ENCODE measurements around the gene PTPRE. TPM values are rescaled to one million over a fixed set of nuclear protein-coding genes. Genes with fewer than 3 reads are reported as not detected.
"Not testable (repeated sequence)": the region's sequence is repeated elsewhere in the genome, so short reads cannot be mapped to it uniquely, and the experiment has no call there.

The PTPRE gene
- polyA plus RNA-seq, 1 of the 3 experiments (the other 2 are of a cell fraction): 11.8 TPM

DNA sequence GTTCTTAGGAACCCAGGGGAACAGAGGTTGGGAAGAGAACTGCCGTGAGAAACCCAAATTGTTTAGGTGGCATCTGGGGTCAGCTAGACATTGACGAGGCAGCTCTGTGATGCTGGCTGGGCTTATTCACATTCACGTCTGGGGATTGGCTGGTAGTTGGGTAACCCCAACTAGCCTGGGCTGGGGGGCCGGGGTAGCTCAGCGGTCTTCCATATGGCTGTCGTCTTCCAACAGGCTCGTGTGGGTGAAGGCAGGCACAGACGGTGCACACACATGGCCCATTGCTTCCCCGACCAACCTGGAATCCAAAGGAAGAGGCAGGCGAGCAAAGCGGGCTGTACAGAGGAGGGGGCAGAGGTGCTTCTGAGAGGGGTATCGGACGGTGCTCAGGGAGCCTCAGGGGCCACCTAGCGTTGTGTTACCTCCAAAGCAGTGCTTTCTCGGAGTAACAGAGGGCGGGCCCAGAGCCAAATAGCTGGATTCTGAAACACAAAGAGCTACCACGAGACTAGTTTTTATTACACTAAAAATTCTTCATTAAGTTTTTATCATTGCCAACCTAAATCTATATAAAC, 184.8 kb downstream of the PTPRE start:
- Histone ChIP-seq H2AFZ (ENCODE audit: low read depth) (no peak overlapping the region), H3K27ac (ENCODE audit: low read depth in 2 of 2, low read length in 1 of 2) (no peak overlapping the region), H4K20me1 (ENCODE audit: insufficient read depth) (0 out of 2 replicates have a peak, but pooled peaks cover 4% of the 10 kb centered on the region), H3K36me3 (replicated peaks in 1 of 2; ENCODE audit: control insufficient read depth in 1 of 2, insufficient read depth in 2 of 2, low read length in 1 of 2) (no peaks in the 10 kb centered on the region), H3K79me2 (ENCODE audit: insufficient read depth) (no peaks in the 10 kb centered on the region), H3K4me3 (ENCODE audit: low read depth in 2 of 2, low read length in 1 of 2) (no peak overlapping the region), H3K9ac (no peak overlapping the region), H3K9me2 (no peaks in the 10 kb centered on the region), H3F3A (replicated peaks; ENCODE audit: insufficient read depth) (peaks cover 6% of the 10 kb centered on the region), H3K4me2 (no peak overlapping the region), H3K4me1 (ENCODE audit: control insufficient read depth in 1 of 2, insufficient read depth in 2 of 2, low read depth in 1 of 2, low read length in 1 of 2) (peaks cover 0 to 3% of the 10 kb centered on the region in 2 experiments; a peak in 1 of 4 replicates), H3K9me3 (no peaks in the 10 kb centered on the region), H3K27me3 (ENCODE audit: insufficient read depth) (no peaks in the 10 kb centered on the region)
- WGBS (ENCODE audit: low lambda C conversion rate): 87% methylated on average over 12 of the region's 17 CpGs
- POLR2A ChIA-PET: no interaction called here
- TF ChIP-seq MXI1 (IDR thresholded peaks at IDR 0.05; ENCODE audit: low read depth, low read length): no peak
- TF ChIP-seq ZBTB33 (IDR thresholded peaks at IDR 0.05; ENCODE audit: borderline replicate concordance, low read depth): no peak
- TF ChIP-seq, protein P1, sequence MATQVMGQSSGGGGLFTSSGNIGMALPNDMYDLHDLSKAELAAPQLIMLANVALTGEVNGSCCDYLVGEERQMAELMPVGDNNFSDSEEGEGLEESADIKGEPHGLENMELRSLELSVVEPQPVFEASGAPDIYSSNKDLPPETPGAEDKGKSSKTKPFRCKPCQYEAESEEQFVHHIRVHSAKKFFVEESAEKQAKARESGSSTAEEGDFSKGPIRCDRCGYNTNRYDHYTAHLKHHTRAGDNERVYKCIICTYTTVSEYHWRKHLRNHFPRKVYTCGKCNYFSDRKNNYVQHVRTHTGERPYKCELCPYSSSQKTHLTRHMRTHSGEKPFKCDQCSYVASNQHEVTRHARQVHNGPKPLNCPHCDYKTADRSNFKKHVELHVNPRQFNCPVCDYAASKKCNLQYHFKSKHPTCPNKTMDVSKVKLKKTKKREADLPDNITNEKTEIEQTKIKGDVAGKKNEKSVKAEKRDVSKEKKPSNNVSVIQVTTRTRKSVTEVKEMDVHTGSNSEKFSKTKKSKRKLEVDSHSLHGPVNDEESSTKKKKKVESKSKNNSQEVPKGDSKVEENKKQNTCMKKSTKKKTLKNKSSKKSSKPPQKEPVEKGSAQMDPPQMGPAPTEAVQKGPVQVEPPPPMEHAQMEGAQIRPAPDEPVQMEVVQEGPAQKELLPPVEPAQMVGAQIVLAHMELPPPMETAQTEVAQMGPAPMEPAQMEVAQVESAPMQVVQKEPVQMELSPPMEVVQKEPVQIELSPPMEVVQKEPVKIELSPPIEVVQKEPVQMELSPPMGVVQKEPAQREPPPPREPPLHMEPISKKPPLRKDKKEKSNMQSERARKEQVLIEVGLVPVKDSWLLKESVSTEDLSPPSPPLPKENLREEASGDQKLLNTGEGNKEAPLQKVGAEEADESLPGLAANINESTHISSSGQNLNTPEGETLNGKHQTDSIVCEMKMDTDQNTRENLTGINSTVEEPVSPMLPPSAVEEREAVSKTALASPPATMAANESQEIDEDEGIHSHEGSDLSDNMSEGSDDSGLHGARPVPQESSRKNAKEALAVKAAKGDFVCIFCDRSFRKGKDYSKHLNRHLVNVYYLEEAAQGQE (IDR thresholded peaks at IDR 0.05; ENCODE audit: low read depth, low read length): no peak
- TF ChIP-seq EP300 (IDR thresholded peaks at IDR 0.05; ENCODE audit: borderline replicate concordance in 1 of 2, low read depth in 1 of 2, low read length in 1 of 2): no peak
- no peak for TF ChIP-seq POLR2AphosphoS5 (IDR thresholded peaks at IDR 0.05; ENCODE audit: low read depth, low read length)
- TF ChIP-seq GATA2 (CRISPR knock-in tag; IDR thresholded peaks at IDR 0.05): no peak
- TF ChIP-seq FOXM1 (IDR thresholded peaks at IDR 0.05; ENCODE audit: low read depth): no peak
- DNase-seq: no peak
- CTCF ChIA-PET: interaction anchor here (1.0 to 1.1 kb wide), 2 partner anchors 13 to 59 kb away, joined by 3 to 5 read pairs; no protein-coding TSS in a partner anchor

GRCh38 chr10:128092454-128092853, 185.6 kb downstream of the PTPRE start:
- Histone ChIP-seq H3F3A (replicated peaks; ENCODE audit: insufficient read depth) (peaks cover 6% of the 10 kb centered on the region), H3K79me2 (ENCODE audit: insufficient read depth) (no peaks in the 10 kb centered on the region), H3K4me3 (ENCODE audit: low read depth in 2 of 2, low read length in 1 of 2) (no peak overlapping the region), H4K20me1 (ENCODE audit: insufficient read depth) (0 out of 2 replicates have a peak, but pooled peaks cover 6% of the 10 kb centered on the region), H3K4me1 (ENCODE audit: control insufficient read depth in 1 of 2, insufficient read depth in 2 of 2, low read depth in 1 of 2, low read length in 1 of 2) (peaks cover 0 to 3% of the 10 kb centered on the region in 2 experiments; a peak in 1 of 4 replicates), H3K36me3 (replicated peaks in 1 of 2; ENCODE audit: control insufficient read depth in 1 of 2, insufficient read depth in 2 of 2, low read length in 1 of 2) (peaks cover 0 to 4% of the 10 kb centered on the region in 2 experiments), H3K27ac (ENCODE audit: low read depth in 2 of 2, low read length in 1 of 2) (no peak overlapping the region), H3K9me3 (no peaks in the 10 kb centered on the region), H3K4me2 (no peak overlapping the region), H3K27me3 (ENCODE audit: insufficient read depth) (no peaks in the 10 kb centered on the region), H2AFZ (ENCODE audit: low read depth) (no peak overlapping the region), H3K9me2 (no peaks in the 10 kb centered on the region), H3K9ac (no peak overlapping the region)
- CTCF ChIA-PET: interaction anchor here (1.0 to 1.5 kb wide), 2 partner anchors 25 to 58 kb away, joined by 3 read pairs; no protein-coding TSS in a partner anchor
- no peak for DNase-seq
- WGBS (ENCODE audit: low lambda C conversion rate): 84% methylated on average over 3 of the region's 3 CpGs
- POLR2A ChIA-PET: no interaction called here
- TF ChIP-seq ELF1 (IDR thresholded peaks at IDR 0.05): no peak
- no peak for TF ChIP-seq CTCF (IDR thresholded peaks at IDR 0.05)
- no peak for TF ChIP-seq EZH2phosphoT487 (IDR thresholded peaks at IDR 0.05; ENCODE audit: borderline replicate concordance, low read depth)
- TF ChIP-seq MAX (IDR thresholded peaks at IDR 0.05; ENCODE audit: low read depth): no peak
- no peak for TF ChIP-seq RXRA (IDR thresholded peaks at IDR 0.05; ENCODE audit: borderline replicate concordance, low read depth)

DNA sequence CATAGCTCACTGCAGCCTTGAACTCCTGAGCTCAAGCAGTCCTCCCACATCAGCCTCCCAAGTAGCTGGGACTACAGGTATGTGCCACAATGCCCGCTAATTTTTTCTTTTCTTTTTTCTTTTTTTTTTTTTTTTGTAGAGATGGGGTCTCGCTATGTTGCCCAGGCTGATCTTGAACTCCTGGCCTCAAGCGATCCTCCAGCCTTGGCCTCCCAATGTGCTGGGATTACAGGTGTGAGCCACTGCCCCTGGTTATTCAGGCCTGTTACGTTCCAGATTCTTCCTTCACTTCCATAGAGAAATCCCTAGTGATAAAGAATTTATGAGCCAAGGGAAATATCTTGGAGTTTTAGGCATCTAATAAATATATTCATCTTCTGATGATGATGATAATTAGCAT, 187.7 kb downstream of the PTPRE start:
- peaks cover 0 to 17% of the 10 kb centered on the region in 2 experiments for H3K36me3 ChIP-seq (replicated peaks in 1 of 2; ENCODE audit: control insufficient read depth in 1 of 2, insufficient read depth in 2 of 2, low read length in 1 of 2)
- not testable (repeated sequence) for H3K27ac ChIP-seq (ENCODE audit: low read depth in 2 of 2, low read length in 1 of 2)

More for the DNA sequence above, 187.7 kb downstream of the PTPRE start:
- H3K9me3 ChIP-seq; H2AFZ ChIP-seq (ENCODE audit: low read depth); H3F3A ChIP-seq (replicated peaks; ENCODE audit: insufficient read depth); POLR2A ChIA-PET; H3K27me3 ChIP-seq (ENCODE audit: insufficient read depth); H4K20me1 ChIP-seq (ENCODE audit: insufficient read depth); H3K4me2 ChIP-seq; H3K4me1 ChIP-seq (ENCODE audit: control insufficient read depth in 1 of 2, insufficient read depth in 2 of 2, low read depth in 1 of 2, low read length in 1 of 2); H3K79me2 ChIP-seq (ENCODE audit: insufficient read depth); H3K9me2 ChIP-seq; H3K4me3 ChIP-seq (ENCODE audit: low read depth in 2 of 2, low read length in 1 of 2); DNase-seq; H3K9ac ChIP-seq: not testable (repeated sequence)
- CTCF ChIA-PET: interaction anchor here (0.6 kb wide), 1 partner anchor 16 kb away, joined by 3 read pairs; no protein-coding TSS in a partner anchor
- WGBS (ENCODE audit: low lambda C conversion rate): 95% methylated on average over 4 of the region's 4 CpGs
